ENCODE results near the gene TNRC6B. TPM values are rescaled to one million over a fixed set of nuclear protein-coding genes. Genes with fewer than 3 reads are reported as not detected.

Gene TNRC6B
- total RNA-seq, 2 experiments from 2014 or later = 37.9 TPM

Other genes with a start within 250 kb of the TNRC6B start
- gene TMA7B, start 217.5 kb upstream of the TNRC6B start, total RNA-seq = 1 to 10 TPM; 1.1 to 1.5 TPM
- 1 to 10 TPM; 1.8 to 1.9 TPM for gene FAM83F, start 183.0 kb upstream of the TNRC6B start, total RNA-seq
- 100 to 1,000 TPM; 125 to 129 TPM for gene ADSL, start 168.6 kb downstream of the TNRC6B start, total RNA-seq
- gene SGSM3, start 192.7 kb downstream of the TNRC6B start, total RNA-seq = 10 to 100 TPM; 65.7 to 66.4 TPM

Measured in activated naive CD4-positive, alpha-beta T cell treated with anti-CD3 and anti-CD28 coated beads for 36 hours (primary cell).